AG10803 (cell line): ENCODE data around the gene EFS.
A peak's percentile ranks its signal among the peaks of the same experiment; 100 is the strongest.

ENCODE experiments used
- DNase-seq: peaks from one replicate; pipeline ENCODE4 v3.0.0; 2010; ENCODE audit warnings: low read depth
- H3K4me3 ChIP-seq: 2 replicates; pipeline ENCODE4 v1.5.1; 2011; ENCODE audit warnings: mild to moderate bottlenecking, low read length, control low read depth
- CTCF ChIP-seq: conservative IDR thresholded peaks from 2 replicates; pipeline ENCODE4 v1.5.1; 2011; ENCODE audit warnings: mild to moderate bottlenecking, low read length, control low read depth, inconsistent platforms

EFS gene

GRCh38 chr14:23351681-23352505 lies 13.1 kb downstream of the EFS start:
- H3K4me3 ChIP-seq: peak overlapping the region; percentile 75
- no peak for DNase-seq
- TF ChIP-seq CTCF: no peak

GRCh38 chr14:23349156-23349845 lies 15.7 kb downstream of the EFS start:
- no peak overlapping the region for H3K4me3 ChIP-seq
- TF ChIP-seq CTCF: no peak
- no peak for DNase-seq

DNA sequence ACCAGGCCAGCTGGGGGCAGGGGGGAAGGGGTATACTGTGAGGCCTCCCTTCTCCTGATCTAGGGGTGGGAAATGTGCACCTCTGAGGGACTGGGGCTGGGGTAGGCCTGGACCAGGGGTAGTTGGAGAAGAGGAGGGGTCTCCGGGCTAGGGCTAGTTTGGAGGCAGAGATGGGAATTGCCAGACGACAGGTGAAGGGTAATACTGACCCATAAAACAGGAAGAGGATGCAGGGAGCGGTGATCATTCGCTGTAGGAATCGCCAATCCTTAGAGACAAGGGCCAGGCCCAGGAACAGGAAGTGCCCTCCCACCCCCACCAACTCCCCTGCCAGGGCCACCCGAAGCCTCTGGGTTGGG lies 16.7 kb downstream of the EFS start:
- no peak for DNase-seq
- no peak overlapping the region for H3K4me3 ChIP-seq
- no peak for TF ChIP-seq CTCF

GRCh38 chr14:23347406-23348296 lies 17.3 kb downstream of the EFS start:
- DNase-seq: no peak
- TF ChIP-seq CTCF: no peak
- H3K4me3 ChIP-seq: no peak overlapping the region

- TF ChIP-seq CTCF: no peak
- DNase-seq: no peak
- H3K4me3 ChIP-seq: no peak overlapping the region
These were observed 18.1 kb downstream of the EFS start for GRCh38 chr14:23346693-23347405.

DNA sequence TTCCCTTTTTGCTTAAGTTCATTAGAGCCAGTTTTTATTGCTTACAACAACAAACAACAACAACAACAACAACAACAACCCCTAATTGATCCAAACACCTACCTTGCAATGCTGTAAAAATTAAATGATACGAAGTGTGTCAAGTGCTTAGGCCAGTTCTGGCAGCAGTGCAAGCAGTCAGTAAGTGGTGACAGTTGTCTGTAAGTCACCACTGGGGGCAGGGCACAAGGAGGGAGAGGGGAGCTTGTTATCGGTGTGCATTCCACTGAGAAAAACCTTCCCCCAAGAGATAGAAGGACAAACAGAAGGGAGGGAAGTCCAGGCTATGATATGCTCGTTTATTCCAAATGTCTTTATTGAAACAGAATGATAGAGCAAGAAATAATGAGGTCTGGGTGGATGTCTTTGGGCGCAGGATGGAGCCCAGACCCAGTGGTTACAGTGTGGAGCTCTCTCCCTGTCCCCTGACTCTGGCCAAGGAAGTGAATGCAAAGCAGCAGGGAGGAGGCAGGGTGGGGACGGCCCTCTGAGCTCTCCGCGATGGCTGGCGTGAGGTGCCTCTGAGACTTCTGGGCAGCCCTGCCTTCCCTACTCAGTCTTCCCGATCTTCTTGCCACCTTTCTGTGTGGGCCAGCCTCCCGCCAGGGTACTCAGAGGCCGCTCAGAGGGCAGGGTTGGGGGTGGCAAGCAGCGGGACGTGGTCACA lies 18.8 kb downstream of the EFS start:
- TF ChIP-seq CTCF: no peak
- DNase-seq: no peak
- H3K4me3 ChIP-seq: no peak overlapping the region
